Ovary (tissue), 9 donors: Measurements from ENCODE around the gene WBP2. TPM values are rescaled to one million over a fixed set of nuclear protein-coding genes. Genes with fewer than 3 reads are reported as not detected.
"Not testable (repeated sequence)": the region's sequence is repeated elsewhere in the genome, so short reads cannot be mapped to it uniquely, and the experiment has no call there.

Experiments used
- DNase-seq, 5 donors: peaks; one replicate each; pipeline ENCODE4 v3.0.0-alpha.2; 2019 to 2020
- H3K27ac ChIP-seq, 2 donors: fragments of 200-600 bp; one replicate each; pipeline versions ENCODE4 v1.5.1 to v1.8.0; 2019 to 2022
- H3K27me3 ChIP-seq: fragments of 200-600 bp; one replicate; pipeline ENCODE4 v1.8.0; 2022
- H3K36me3 ChIP-seq: fragments of 200-600 bp; sonication (generic); one replicate; pipeline ENCODE4 v1.5.1; 2019
- H3K4me1 ChIP-seq: one replicate; pipeline ENCODE4 v1.8.1; 2013; ENCODE audit warnings: mild to moderate bottlenecking, moderate library complexity; ENCODE audit not compliant: insufficient read depth
- H3K4me3 ChIP-seq: fragments of 200-600 bp; sonication (generic); one replicate; pipeline ENCODE4 v1.5.1; 2017
- H3K9me3 ChIP-seq, 2 donors: fragments of 200-600 bp in 1 of 2; sonication (generic) in 1 of 2; one replicate each; pipeline versions ENCODE4 v1.5.1 to v1.8.1; 2013 to 2019; ENCODE audit warnings: mild to moderate bottlenecking in 1 of 2, moderate library complexity in 1 of 2
- EP300 ChIP-seq: sonication (generic); formaldehyde crosslinking; IDR thresholded peaks from one replicate; pipeline ENCODE4 v1.6.1; 2017; ENCODE audit warnings: antibody characterized with exemption
- POLR2A ChIP-seq: fragments of 450-650 bp; IDR thresholded peaks from one replicate; pipeline ENCODE4 v1.6.1; 2017; ENCODE audit warnings: antibody characterized with exemption, mild to moderate bottlenecking, moderate library complexity
- WGBS, 3 donors: extraction: QIAGEN DNeasy Blood & Tissue Kit in 1 of 3; methylation state at CpG; one replicate each; pipeline versions ENCODE4 v1.1.5 to v1.1.7; 2013 to 2017; 5-methylcytosine and 5-hydroxymethylcytosine counted together
- intact Hi-C, 4 donors: fragments of 100-400 bp; cut with DNase I; formaldehyde crosslinking; loops; one replicate each; pipeline versions ENCODE4 v1.11.0 to v1.15.1; 2022 to 2023
- polyA plus RNA-seq, 2 donors: library from polyadenylated mRNA; stranded (reverse); fragments of 200-250 nt in 1 of 2; fragments of 350-450 nt in 1 of 2; fragmentation: Illumina TruSeq in 1 of 2; extraction: RNeasy Lipid Tissue Mini Kit (QIAGEN cat#74804) in 1 of 2; gene quantifications; one replicate each; pipeline ENCODE4 v1.2.3, GENCODE V29; 2013 to 2014
- total RNA-seq, 7 donors: library from RNA; depleted of rRNA in 2 of 7; stranded (reverse); fragments of >200 nt in 2 of 7; fragmentation: NEBNext Ultra II Directional in 3 of 7; extraction: Animal tissue kit (Norgen Biotek cat#: 25700) in 3 of 7; gene quantifications; one replicate each; pipeline versions ENCODE4 v1.1.0 to v1.2.4, GENCODE V29; 2016 to 2023
- TF ChIP-seq, protein P1 (sequence below), 3 donors: fragments of 450-650 bp in 2 of 3; fragments of 200-600 bp in 1 of 3; IDR thresholded peaks; one replicate each; pipeline versions ENCODE4 v1.5.1 to v1.8.0; 2016 to 2022; ENCODE audit warnings: antibody characterized with exemption in 3 of 3, mild to moderate bottlenecking in 1 of 3
- donor health status: DM: no; HTN: no; CAD: no; lungs with moderate emphysema.
- donor health status: DM: no; HTN: no; CAD: no.
- donor health status: Bipolar disorder and iron deficiency.
- donor health status: DM: yes; HTN: yes; CAD: no.
- donor health status: DM: no; HTN: no; CAD: no.
- donor health status: DM: yes; HTN: yes; CAD: no.

Gene WBP2
- total and polyA plus RNA-seq, 9 donors: 48.5 to 184 (median 116) TPM

DNA sequence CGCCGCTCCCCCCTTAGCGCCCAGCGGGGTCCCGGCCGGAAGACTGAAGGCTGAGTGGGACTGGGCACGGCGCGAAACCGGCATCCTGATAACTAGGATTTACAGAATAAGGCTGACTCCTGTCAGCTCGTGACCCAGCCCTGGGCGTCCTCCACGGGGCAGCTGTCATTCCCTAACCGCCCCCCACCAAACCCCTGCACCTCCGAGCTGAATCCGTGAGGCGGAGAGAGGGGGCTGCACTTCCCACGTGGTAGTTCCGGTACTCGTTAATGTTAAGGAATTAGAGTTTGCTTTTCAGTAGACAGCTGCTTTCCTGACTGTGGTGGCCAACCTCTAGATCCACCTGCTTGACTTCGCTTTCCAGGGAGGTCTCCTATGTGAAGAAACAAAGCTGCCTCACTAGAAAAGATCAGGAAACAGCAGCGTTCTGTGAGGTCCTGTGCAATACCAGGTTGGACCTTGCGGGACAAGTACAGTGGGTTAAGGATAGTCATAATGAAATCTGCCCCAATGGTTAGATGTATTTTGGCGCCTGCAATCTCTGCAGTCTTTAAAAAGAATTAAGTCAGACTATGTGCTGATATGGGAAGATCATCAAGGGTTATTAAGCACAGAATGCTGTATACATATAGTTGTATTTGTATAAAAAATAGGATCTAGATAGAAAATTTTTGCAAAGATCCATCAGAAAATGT, 1.1 kb upstream of the WBP2 start:
- DNase-seq: no peak

DNA sequence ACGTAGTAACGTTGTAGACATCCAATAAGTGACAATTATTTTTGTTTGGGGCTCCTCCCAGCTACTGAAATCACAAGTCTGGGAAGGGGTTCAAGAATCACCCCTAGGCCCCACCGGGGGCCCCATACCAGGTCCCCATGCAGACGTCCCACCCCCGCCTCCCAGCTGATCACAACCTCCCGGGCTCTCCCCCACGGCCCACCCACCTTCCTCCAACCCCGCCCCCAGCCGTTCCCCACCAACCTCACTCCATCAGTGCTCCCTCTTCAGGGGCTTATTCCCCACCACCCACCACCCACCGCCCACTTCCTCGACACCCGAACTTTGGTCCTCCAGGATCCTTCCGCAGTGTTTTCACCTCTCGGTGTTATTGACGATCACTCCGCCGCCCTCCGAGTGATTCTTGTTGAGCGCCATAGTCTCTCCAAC, 240 bp downstream of the WBP2 start:
- H3K27ac ChIP-seq: peak overlapping the region; percentile 81 to 89
- no peaks in the 10 kb centered on the region for H3K27me3 ChIP-seq
- intact Hi-C loops: loop anchor here in 1 of 4 donors (5.0 kb wide), 1 partner anchor 42 kb away; the partner anchor contains the start of gene TRIM65
- no peaks in the 10 kb centered on the region for H3K9me3 ChIP-seq
- WGBS, 3 donors: 0 to 1% (median 0%) methylated on average over 19 of the region's 19 CpGs
- peaks cover 2% of the 10 kb centered on the region for H3K4me1 ChIP-seq
- no peak for TF ChIP-seq EP300
- TF ChIP-seq, protein P1, sequence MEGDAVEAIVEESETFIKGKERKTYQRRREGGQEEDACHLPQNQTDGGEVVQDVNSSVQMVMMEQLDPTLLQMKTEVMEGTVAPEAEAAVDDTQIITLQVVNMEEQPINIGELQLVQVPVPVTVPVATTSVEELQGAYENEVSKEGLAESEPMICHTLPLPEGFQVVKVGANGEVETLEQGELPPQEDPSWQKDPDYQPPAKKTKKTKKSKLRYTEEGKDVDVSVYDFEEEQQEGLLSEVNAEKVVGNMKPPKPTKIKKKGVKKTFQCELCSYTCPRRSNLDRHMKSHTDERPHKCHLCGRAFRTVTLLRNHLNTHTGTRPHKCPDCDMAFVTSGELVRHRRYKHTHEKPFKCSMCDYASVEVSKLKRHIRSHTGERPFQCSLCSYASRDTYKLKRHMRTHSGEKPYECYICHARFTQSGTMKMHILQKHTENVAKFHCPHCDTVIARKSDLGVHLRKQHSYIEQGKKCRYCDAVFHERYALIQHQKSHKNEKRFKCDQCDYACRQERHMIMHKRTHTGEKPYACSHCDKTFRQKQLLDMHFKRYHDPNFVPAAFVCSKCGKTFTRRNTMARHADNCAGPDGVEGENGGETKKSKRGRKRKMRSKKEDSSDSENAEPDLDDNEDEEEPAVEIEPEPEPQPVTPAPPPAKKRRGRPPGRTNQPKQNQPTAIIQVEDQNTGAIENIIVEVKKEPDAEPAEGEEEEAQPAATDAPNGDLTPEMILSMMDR (IDR thresholded peaks at IDR 0.05): peak in 1 of 3 donors; percentile 28
- DNase-seq: no peak
- peak overlapping the region; percentile 74 for H3K4me3 ChIP-seq
- H3K36me3 ChIP-seq: no peaks in the 10 kb centered on the region

More for the DNA sequence above, 1.1 kb upstream of the WBP2 start:
- 1 to 3% (median 2%) methylated on average over 18 to 24 of the region's 24 CpGs for WGBS, 3 donors
- Histone ChIP-seq H3K4me3 (peak overlapping the region; percentile 64), H3K27me3 (no peaks in the 10 kb centered on the region), H3K9me3 (no peaks in the 10 kb centered on the region), H3K4me1 (peaks cover 2% of the 10 kb centered on the region), H3K27ac (peak overlapping the region; percentile 96 to 97), H3K36me3 (no peaks in the 10 kb centered on the region)
- intact Hi-C loops: loop anchor here in 2 of 4 donors (2.0 to 5.0 kb wide), 2 partner anchors 21 to 41 kb away; partner anchors contain the start of gene TRIM65 (in 1 of the 2)
- no peak for TF ChIP-seq POLR2A
- TF ChIP-seq, protein P1 (IDR thresholded peaks at IDR 0.05): peak in 1 of 3 donors; percentile 60

DNA sequence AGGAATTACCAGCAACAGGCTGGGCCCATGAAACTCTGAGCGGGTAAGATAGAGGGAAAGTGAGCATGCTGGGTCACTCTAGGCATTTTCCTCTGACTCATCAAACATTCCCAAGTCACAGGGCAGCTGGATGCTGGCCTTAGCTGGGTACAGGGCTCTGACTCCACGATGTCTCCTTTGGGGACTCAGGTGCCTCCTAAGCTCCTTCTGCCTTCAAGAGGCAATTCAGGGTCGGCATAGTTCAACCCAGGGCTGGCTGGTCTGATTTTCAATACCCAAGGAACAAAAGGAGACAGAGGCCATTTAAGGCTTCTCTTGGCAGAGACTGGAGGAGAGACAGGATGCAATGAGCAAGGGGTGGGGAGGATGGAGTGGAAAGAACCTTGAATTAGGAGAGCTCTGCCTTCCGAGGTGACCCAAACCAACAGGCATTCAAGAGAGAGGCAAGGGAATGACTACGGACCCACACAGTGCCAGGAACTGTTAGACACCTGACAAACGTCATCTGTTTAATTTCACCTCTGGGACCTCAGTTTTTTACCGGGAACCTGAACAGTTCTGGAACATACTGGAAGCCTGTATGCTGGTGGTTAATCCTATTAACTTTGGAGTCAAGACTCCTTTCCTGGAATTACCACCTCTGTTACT, 910 bp downstream of the WBP2 start:
- H3K27ac ChIP-seq: peak overlapping the region; percentile 81 to 89
- WGBS, 3 donors: 15 to 19% (median 18%) methylated on average over 7 of the region's 7 CpGs
- no peaks in the 10 kb centered on the region for H3K9me3 ChIP-seq
- peaks cover 8% of the 10 kb centered on the region for H3K4me1 ChIP-seq
- no peaks in the 10 kb centered on the region for H3K27me3 ChIP-seq
- intact Hi-C loops: no loop called here
- H3K36me3 ChIP-seq: no peaks in the 10 kb centered on the region
- H3K4me3 ChIP-seq: peak overlapping the region; percentile 74
- TF ChIP-seq, protein P1 (IDR thresholded peaks at IDR 0.05): no peak
- TF ChIP-seq POLR2A (no peak), EP300 (no peak)
- peak in 1 of 5 donors; percentile 58 for DNase-seq

DNA sequence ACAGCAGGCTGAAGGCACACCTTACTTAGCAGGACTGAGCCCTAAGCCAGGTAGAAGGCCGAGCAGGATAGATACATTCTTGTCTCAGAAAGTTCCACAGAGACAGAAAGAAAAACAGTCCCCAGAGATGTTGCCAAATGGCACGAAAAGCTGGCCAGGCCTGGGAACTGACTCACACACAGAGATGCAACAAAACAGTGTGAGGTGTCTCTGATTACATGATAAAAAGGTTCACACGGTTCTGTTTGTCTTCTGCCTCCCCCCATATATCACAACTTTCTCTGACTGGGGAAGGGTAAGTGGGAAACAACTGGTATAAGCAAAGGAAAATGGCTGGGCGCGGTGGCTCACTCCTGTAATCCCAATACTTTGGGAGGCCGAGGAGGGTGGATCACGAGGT, 1.7 kb downstream of the WBP2 start:
- no peak overlapping the region for H3K4me3 ChIP-seq
- no peak for DNase-seq
- TF ChIP-seq POLR2A: no peak
- TF ChIP-seq, protein P1 (IDR thresholded peaks at IDR 0.05): no peak
- TF ChIP-seq EP300: no peak
- no peaks in the 10 kb centered on the region for H3K9me3 ChIP-seq
- H3K36me3 ChIP-seq: no peaks in the 10 kb centered on the region
- 67 to 73% (median 69%) methylated on average over 7 of the region's 7 CpGs for WGBS, 3 donors
- no peaks in the 10 kb centered on the region for H3K27me3 ChIP-seq
- intact Hi-C loops: no loop called here
- peaks cover 9% of the 10 kb centered on the region for H3K4me1 ChIP-seq
- no peak overlapping the region for H3K27ac ChIP-seq

DNA sequence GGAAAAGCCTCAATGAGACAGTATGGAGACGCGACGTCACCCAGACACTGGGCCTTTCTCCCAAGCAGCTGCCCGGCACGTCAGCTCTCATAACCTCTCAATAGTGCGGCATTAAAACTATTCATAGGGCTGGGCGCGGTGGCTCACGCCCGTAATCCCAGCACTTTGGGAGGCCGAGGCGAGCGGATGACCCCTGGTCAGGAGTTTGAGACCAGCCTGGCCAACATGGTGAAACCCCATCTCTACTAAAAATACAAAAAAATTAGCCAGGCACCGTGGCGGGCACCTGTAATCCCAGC, 3.5 kb downstream of the WBP2 start:
- H3K27ac ChIP-seq, intact Hi-C loops: not testable (repeated sequence)

More for the DNA sequence above, 3.5 kb downstream of the WBP2 start:
- H3K4me3 ChIP-seq, H3K4me1 ChIP-seq, H3K27me3 ChIP-seq, DNase-seq, H3K36me3 ChIP-seq, H3K9me3 ChIP-seq: not testable (repeated sequence)
- 89 to 91% (median 91%) methylated on average over 15 of the region's 15 CpGs for WGBS, 3 donors
